ENCODE measurements around the gene AGTPBP1.

The AGTPBP1 gene

GRCh38 chr9:85516455-85516854, 225.3 kb downstream of the AGTPBP1 start:
- CTCF ChIA-PET = interaction anchor here (1.8 kb wide), 1 partner anchor 9 kb away, joined by 6 read pairs; no protein-coding TSS in a partner anchor
- no peak for TF ChIP-seq CTCF (IDR thresholded peaks at IDR 0.05; ENCODE audit: control extremely low read depth, extremely low read depth, low read depth, missing control alignments)
- POLR2A ChIA-PET = no interaction called here
- DNase-seq (ENCODE audit: extremely low spot score) = no peak

GRCh38 chr9:85515021-85515420, 226.7 kb downstream of the AGTPBP1 start:
- TF ChIP-seq CTCF (IDR thresholded peaks at IDR 0.05; ENCODE audit: control extremely low read depth, extremely low read depth, low read depth, missing control alignments) = no peak
- CTCF ChIA-PET = no interaction called here
- POLR2A ChIA-PET = no interaction called here
- no peak for DNase-seq (ENCODE audit: extremely low spot score)

GRCh38 chr9:85514256-85514655, 227.5 kb downstream of the AGTPBP1 start:
- no peak for TF ChIP-seq CTCF (IDR thresholded peaks at IDR 0.05; ENCODE audit: control extremely low read depth, extremely low read depth, low read depth, missing control alignments)
- no peak for DNase-seq (ENCODE audit: extremely low spot score)
- POLR2A ChIA-PET = no interaction called here
- CTCF ChIA-PET = no interaction called here

GRCh38 chr9:85511746-85512145, 230.0 kb downstream of the AGTPBP1 start:
- TF ChIP-seq CTCF (IDR thresholded peaks at IDR 0.05; ENCODE audit: control extremely low read depth, extremely low read depth, low read depth, missing control alignments) = no peak
- ChIA-PET POLR2A (no interaction called here), CTCF (no interaction called here)
- DNase-seq (ENCODE audit: extremely low spot score) = no peak

GRCh38 chr9:85510830-85511504, 230.8 kb downstream of the AGTPBP1 start:
- CTCF ChIA-PET = no interaction called here
- DNase-seq (ENCODE audit: extremely low spot score) = no peak
- no peak for TF ChIP-seq CTCF (IDR thresholded peaks at IDR 0.05; ENCODE audit: control extremely low read depth, extremely low read depth, low read depth, missing control alignments)
- POLR2A ChIA-PET = no interaction called here

DNA sequence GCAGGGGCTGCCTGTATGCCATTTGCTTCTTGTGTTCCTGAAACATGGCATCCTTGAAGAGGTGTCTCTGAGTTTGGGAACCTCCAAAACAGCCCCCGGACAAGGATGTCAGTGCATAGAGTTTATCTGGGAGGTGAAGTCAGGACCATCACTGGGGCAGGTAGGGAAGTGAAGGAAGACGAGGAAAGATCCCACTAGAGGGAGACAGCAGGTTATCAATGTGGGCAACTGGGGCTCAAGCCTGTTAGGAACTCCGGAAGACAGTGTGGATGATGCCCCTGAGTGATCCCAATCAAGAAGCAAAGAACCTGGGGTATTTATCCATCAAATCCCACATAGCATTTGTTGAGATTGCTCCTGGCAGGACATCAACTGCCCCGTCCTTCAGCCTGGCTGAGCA, 233.1 kb downstream of the AGTPBP1 start:
- POLR2A ChIA-PET = no interaction called here
- no peak for DNase-seq (ENCODE audit: extremely low spot score)
- TF ChIP-seq CTCF (IDR thresholded peaks at IDR 0.05; ENCODE audit: control extremely low read depth, extremely low read depth, low read depth, missing control alignments) = peak; percentile 6
- CTCF ChIA-PET = no interaction called here

Measured in GM10248 (cell line).